Astrocyte of the spinal cord (primary cell): ENCODE measurements around the gene ENPP3.

Source experiments
- DNase-seq: peaks from one replicate; pipeline ENCODE4 v3.0.0; 2011; ENCODE audit warnings: low read depth, low spot score
- H3K4me3 ChIP-seq: 2 replicates; pipeline ENCODE4 v1.5.1; 2011; ENCODE audit warnings: low read depth, mild to moderate bottlenecking, low read length, moderate library complexity
- in situ Hi-C: cut with HindIII; loops from 2 replicates; pipeline ENCODE4 v1.10.0; 2017; ENCODE audit warnings: low sequenced_read_pairs
- TF ChIP-seq, protein P1 (sequence below): IDR thresholded peaks from 2 replicates; pipeline ENCODE4 v1.5.1; 2012; ENCODE audit warnings: low read depth, mild to moderate bottlenecking, low read length, inconsistent platforms

Gene ENPP3

DNA sequence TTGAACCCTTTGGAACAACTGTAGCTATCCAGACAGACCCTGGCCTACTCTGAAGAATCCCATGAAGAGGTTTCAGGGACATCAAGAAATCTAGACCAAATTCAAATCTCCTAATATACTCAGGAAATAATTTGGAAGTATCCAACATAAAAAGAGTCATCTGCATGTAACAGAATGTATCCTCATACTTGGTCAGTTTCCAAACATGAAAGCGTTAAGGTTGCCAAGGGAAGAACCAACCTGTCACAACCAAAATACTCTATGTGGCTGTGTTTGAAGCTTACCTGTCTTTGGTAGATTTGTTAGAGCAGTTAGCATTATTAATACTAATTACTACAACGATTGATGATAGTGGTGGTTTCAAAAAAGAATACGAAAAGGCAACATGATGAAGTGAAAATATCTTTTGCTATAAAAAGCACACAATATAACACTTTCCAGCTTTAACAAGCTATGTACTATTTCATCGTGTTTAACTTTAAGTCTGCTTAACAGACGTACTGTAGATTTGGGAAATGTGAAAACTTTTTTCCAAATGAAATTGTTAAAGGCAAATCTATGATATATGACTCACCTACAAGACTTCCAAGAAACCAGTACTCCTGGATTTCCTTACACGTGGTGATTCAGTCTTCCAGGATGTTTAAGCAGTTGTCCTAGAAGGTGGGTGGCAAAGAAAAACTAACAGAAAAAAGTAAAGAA is 124.1 kb downstream of the ENPP3 start:
- TF ChIP-seq, protein P1, sequence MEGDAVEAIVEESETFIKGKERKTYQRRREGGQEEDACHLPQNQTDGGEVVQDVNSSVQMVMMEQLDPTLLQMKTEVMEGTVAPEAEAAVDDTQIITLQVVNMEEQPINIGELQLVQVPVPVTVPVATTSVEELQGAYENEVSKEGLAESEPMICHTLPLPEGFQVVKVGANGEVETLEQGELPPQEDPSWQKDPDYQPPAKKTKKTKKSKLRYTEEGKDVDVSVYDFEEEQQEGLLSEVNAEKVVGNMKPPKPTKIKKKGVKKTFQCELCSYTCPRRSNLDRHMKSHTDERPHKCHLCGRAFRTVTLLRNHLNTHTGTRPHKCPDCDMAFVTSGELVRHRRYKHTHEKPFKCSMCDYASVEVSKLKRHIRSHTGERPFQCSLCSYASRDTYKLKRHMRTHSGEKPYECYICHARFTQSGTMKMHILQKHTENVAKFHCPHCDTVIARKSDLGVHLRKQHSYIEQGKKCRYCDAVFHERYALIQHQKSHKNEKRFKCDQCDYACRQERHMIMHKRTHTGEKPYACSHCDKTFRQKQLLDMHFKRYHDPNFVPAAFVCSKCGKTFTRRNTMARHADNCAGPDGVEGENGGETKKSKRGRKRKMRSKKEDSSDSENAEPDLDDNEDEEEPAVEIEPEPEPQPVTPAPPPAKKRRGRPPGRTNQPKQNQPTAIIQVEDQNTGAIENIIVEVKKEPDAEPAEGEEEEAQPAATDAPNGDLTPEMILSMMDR = no peak
- no peak overlapping the region for H3K4me3 ChIP-seq
- DNase-seq = peak; percentile 79
- in situ Hi-C loops = no loop called here

- no peak overlapping the region for H3K4me3 ChIP-seq
- TF ChIP-seq, protein P1 = no peak
- in situ Hi-C loops = no loop called here
- DNase-seq = no peak
Observed at GRCh38 chr6:131761762-131762067, 124.6 kb downstream of the ENPP3 start.

DNA sequence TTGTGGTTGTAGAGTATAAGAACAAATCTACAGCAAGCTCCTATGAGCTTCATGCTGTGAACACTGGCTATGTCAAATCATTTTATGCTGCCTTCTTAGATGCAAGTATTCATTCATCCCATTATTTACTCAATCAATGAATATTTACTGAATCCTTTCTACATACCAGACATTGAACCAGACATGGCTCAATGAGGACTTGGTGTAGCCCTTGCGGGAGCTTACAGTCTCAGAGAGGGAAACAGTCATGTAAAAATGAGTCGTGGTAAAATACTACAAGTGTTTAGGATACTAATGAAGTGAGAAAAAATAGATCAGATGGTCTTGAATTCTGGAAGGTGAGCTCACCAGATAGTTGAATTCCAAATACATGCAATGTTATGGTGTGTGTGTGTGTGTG is 125.9 kb downstream of the ENPP3 start:
- in situ Hi-C loops = no loop called here
- TF ChIP-seq, protein P1 = no peak
- no peak overlapping the region for H3K4me3 ChIP-seq
- no peak for DNase-seq

GRCh38 chr6:131763749-131764148 is 126.6 kb downstream of the ENPP3 start:
- no peak for DNase-seq
- TF ChIP-seq, protein P1 = no peak
- no peak overlapping the region for H3K4me3 ChIP-seq
- in situ Hi-C loops = no loop called here

DNA sequence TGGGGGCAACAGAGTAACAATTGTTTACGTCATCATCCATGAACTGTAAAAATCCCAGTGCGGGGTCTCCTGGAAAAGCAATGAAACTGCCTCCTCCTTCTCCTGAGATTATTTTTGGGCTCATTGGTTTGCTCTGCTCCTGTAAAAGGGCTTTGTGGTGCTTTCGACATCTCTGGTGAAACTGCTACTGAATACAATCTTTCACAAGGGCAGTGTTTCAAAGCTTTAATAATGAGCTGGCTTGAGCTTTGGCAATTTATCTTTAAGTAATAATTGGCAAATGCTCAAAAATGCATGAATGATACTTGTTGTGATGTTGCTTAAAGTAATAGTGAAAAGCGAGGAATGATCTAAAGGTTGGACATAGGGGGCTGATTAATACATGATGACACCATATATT is 127.2 kb downstream of the ENPP3 start:
- in situ Hi-C loops = no loop called here
- TF ChIP-seq, protein P1 = no peak
- no peak overlapping the region for H3K4me3 ChIP-seq
- DNase-seq = no peak

GRCh38 chr6:131765081-131765803 is 128.1 kb downstream of the ENPP3 start:
- TF ChIP-seq, protein P1 = no peak
- peak; percentile 70 for DNase-seq
- no peak overlapping the region for H3K4me3 ChIP-seq
- in situ Hi-C loops = no loop called here
